ENCODE data around the gene PATL1.

DNA sequence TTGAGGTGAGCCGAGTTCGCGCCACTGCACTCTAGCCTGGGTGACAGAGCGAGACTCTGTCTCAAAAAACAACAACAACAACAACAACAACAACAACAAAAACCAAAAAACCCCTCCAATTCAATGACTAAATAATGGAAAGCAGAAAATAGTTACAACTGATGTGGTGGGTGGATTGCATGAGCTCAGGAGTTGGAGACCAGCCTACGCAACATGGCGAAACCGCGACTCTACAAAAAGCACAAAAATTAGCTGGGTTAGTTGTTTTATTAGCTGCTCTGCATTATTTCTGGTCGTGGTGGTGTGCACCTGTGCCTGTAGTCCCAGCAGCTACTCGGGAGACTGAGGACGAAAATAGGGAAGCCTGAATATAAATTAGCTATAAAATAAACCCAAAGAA is 2.6 kb upstream of the PATL1 start:
- TF ChIP-seq, protein P1, sequence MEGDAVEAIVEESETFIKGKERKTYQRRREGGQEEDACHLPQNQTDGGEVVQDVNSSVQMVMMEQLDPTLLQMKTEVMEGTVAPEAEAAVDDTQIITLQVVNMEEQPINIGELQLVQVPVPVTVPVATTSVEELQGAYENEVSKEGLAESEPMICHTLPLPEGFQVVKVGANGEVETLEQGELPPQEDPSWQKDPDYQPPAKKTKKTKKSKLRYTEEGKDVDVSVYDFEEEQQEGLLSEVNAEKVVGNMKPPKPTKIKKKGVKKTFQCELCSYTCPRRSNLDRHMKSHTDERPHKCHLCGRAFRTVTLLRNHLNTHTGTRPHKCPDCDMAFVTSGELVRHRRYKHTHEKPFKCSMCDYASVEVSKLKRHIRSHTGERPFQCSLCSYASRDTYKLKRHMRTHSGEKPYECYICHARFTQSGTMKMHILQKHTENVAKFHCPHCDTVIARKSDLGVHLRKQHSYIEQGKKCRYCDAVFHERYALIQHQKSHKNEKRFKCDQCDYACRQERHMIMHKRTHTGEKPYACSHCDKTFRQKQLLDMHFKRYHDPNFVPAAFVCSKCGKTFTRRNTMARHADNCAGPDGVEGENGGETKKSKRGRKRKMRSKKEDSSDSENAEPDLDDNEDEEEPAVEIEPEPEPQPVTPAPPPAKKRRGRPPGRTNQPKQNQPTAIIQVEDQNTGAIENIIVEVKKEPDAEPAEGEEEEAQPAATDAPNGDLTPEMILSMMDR (IDR thresholded peaks at IDR 0.05) = no peak
- no peak for TF ChIP-seq POLR2A (IDR thresholded peaks at IDR 0.05)
